Measurements from ENCODE around the gene OR2M4. TPM values are rescaled to one million over a fixed set of nuclear protein-coding genes. Genes with fewer than 3 reads are reported as not detected.
A peak's percentile ranks its signal among the peaks of the same experiment; 100 is the strongest.
"Not testable (repeated sequence)": the region's sequence is repeated elsewhere in the genome, so short reads cannot be mapped to it uniquely, and the experiment has no call there.

Gene OR2M4
- total RNA-seq, 1 donor from 2014 or later = not detected

DNA sequence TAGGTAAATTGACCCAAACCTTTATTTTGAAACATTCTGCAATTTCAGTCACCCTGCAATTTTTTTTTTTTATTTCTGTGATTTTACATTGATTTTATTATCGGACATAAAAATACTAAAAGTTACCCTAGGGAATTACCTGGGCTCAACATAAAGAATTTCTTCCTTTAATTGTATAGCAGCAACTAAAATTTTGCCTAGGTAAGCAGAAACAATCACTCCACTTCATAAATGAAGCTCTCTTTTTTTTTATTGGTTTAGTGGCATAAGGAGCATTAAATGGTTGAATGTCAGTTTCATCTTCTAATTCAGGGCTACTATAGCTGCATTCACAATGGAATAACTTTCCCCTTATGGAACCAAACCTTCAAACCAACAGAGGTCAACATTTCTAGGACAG, 15.3 kb upstream of the OR2M4 start:
- H3K27me3 ChIP-seq (ENCODE audit: control insufficient read depth, insufficient read depth, low read length) = no peaks in the 10 kb centered on the region
- H3K36me3 ChIP-seq (ENCODE audit: control insufficient read depth, insufficient read depth, low read length) = no peaks in the 10 kb centered on the region
- FAIRE-seq (no peak), DNase-seq (ENCODE audit: low read depth) (no peak)
- no peak overlapping the region for H3K4me3 ChIP-seq (ENCODE audit: low read depth, low read length)
- TF ChIP-seq CTCF (IDR thresholded peaks at IDR 0.05; ENCODE audit: insufficient read depth, low read length, severe bottlenecking) = no peak

DNA sequence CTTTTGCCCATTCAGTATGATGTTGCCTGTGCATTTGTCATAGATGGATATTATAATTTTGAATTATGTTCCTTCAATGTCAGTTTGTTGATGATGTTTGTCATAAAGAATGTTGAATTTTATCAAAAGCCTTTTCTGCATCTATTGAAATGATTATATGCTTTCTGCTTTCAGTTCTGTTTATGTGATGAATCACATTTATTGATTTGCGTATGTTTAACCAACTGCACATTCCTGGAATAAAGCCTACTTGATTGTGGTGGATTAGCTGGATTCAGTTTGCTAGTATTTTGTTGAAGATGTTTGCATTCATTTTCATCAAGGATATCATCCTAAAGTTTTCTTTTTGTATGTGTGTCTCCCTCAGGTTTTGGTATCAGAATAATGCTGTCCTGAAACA, 5.7 kb upstream of the OR2M4 start:
- Histone ChIP-seq H3K36me3 (ENCODE audit: control insufficient read depth, insufficient read depth, low read length) (no peaks in the 10 kb centered on the region), H3K27me3 (ENCODE audit: control insufficient read depth, insufficient read depth, low read length) (no peaks in the 10 kb centered on the region), H3K4me3 (ENCODE audit: low read depth, low read length) (no peak overlapping the region)
- FAIRE-seq (no peak), DNase-seq (ENCODE audit: low read depth) (no peak)
- TF ChIP-seq CTCF (IDR thresholded peaks at IDR 0.05; ENCODE audit: insufficient read depth, low read length, severe bottlenecking) = no peak

DNA sequence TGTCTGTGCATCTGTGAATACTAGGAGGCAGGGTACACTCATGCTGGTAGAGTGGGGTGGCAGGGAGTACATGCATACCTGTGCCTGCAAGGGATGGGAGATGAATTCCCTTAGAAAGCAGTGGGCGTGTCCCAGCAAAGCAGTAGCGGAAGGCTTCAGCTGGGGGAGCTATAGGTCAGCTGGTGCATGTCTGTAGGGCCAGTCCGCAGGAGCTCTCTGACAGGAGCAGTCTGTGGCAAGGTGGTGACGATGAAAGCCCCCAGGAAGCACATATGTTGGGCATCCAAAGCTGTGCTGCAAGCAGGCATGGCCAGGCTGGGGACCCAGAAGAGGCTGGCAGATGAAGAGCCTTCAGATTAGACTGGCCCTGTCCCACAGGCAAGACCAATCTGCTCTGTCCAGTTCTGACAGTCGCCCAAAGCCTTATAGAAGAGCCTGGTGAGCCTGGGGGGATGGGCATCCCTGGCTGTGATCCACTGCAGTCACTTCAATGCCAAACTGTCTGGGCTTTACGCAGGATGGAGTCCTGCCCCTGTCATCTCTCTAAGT, 1.8 kb upstream of the OR2M4 start:
- DNase-seq (ENCODE audit: low read depth) = no peak
- no peak overlapping the region for H3K4me3 ChIP-seq (ENCODE audit: low read depth, low read length)
- no peaks in the 10 kb centered on the region for H3K36me3 ChIP-seq (ENCODE audit: control insufficient read depth, insufficient read depth, low read length)
- no peaks in the 10 kb centered on the region for H3K27me3 ChIP-seq (ENCODE audit: control insufficient read depth, insufficient read depth, low read length)
- FAIRE-seq = no peak
- TF ChIP-seq CTCF (IDR thresholded peaks at IDR 0.05; ENCODE audit: insufficient read depth, low read length, severe bottlenecking) = no peak

DNA sequence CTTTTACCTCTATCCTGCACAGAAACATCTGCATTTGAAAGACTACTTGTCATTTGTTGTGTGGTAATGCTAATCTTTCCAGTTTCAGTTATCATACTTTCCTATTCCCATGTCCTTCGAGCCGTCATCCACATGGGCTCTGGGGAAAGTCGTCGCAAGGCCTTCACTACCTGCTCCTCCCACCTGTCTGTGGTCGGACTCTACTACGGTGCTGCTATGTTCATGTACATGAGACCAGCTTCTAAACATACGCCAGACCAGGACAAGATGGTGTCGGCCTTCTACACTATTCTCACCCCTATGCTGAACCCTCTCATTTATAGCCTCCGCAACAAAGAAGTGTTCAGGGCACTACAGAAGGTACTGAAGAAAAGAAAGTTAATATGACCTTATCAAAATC, 8.3 kb downstream of the OR2M4 start:
- no peak for TF ChIP-seq CTCF (IDR thresholded peaks at IDR 0.05; ENCODE audit: insufficient read depth, low read length, severe bottlenecking)
- FAIRE-seq (no peak), DNase-seq (ENCODE audit: low read depth) (no peak)
- H3K36me3 ChIP-seq (ENCODE audit: control insufficient read depth, insufficient read depth, low read length) = no peaks in the 10 kb centered on the region
- H3K27me3 ChIP-seq (ENCODE audit: control insufficient read depth, insufficient read depth, low read length) = no peaks in the 10 kb centered on the region
- no peak overlapping the region for H3K4me3 ChIP-seq (ENCODE audit: low read depth, low read length)

DNA sequence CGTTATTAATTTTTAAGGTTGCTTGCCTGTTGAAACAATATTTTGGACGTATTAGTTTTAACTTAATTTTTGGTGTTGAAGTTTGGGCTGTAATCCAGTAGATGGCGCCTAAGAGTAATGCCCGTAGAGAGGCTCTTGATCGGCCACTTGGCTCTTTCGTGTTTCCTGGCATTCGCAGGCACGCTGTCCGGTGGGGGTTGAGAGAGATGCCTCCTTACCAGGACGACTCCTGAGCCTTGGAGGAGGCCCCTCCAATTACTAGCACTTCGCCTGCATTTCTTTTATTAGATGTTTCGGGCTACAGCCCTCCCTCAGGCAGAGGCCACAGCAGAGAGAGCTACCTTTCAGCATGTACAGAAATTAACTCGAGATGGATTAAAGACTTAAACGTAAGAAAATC, 12.0 kb downstream of the OR2M4 start:
- TF ChIP-seq CTCF (IDR thresholded peaks at IDR 0.05; ENCODE audit: insufficient read depth, low read length, severe bottlenecking) = peak; percentile 66
- no peaks in the 10 kb centered on the region for H3K27me3 ChIP-seq (ENCODE audit: control insufficient read depth, insufficient read depth, low read length)
- FAIRE-seq (no peak), DNase-seq (ENCODE audit: low read depth) (peak; percentile 29)
- H3K4me3 ChIP-seq (ENCODE audit: low read depth, low read length) = no peak overlapping the region
- H3K36me3 ChIP-seq (ENCODE audit: control insufficient read depth, insufficient read depth, low read length) = no peaks in the 10 kb centered on the region

DNA sequence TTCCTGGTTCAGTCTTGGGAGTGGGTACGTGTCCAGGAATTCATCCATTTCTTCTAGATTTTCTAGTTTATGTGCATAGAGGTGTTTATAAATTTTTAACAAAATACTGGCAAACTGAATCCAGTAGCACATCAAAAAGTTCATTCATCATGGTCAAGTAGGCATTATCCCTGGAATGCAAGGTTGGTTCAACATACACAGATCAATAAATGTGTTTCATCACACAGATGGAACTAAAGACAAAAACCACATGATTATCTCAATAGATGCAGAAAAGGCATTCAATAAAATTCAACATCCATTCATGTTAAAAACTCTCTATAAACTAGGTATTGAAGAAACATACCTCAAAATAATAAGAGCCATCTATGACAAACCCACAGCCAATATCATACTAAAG, 28.1 kb downstream of the OR2M4 start:
- H3K27me3 ChIP-seq (ENCODE audit: control insufficient read depth, insufficient read depth, low read length); FAIRE-seq; H3K4me3 ChIP-seq (ENCODE audit: low read depth, low read length); H3K36me3 ChIP-seq (ENCODE audit: control insufficient read depth, insufficient read depth, low read length); DNase-seq (ENCODE audit: low read depth): not testable (repeated sequence)
